GM18520 (cell line): ENCODE data around the gene PKP2.

ENCODE experiments used
- ATAC-seq: cut with Tn5 transposase; IDR thresholded peaks from one replicate; pipeline ENCODE4 v1.9.1; 2021; ENCODE audit not compliant: unreplicated experiment

The PKP2 gene

GRCh38 chr12:32896432-32897280 lies at the start of gene PKP2:
Gene PKP2, minus strand, starts transcription at chr12:32896777. Its CDS starts 46 bp downstream, at chr12:32896731.
- no peak for ATAC-seq

GRCh38 chr12:32944195-32944594 lies 47.6 kb upstream of the PKP2 start:
- ATAC-seq, result no peak

GRCh38 chr12:32939801-32940200 lies 43.2 kb upstream of the PKP2 start:
- no peak for ATAC-seq

- ATAC-seq, result no peak
These were observed 30.4 kb upstream of the PKP2 start for GRCh38 chr12:32926963-32927362.

GRCh38 chr12:32926356-32926755 lies 29.8 kb upstream of the PKP2 start:
- no peak for ATAC-seq

- ATAC-seq, result no peak
These were observed 26.1 kb upstream of the PKP2 start for GRCh38 chr12:32922546-32923297.

GRCh38 chr12:32921397-32921796 lies 24.8 kb upstream of the PKP2 start:
- ATAC-seq, result no peak

- ATAC-seq, result no peak
These were observed 24.0 kb upstream of the PKP2 start for GRCh38 chr12:32920506-32921085.

- no peak for ATAC-seq
These were observed 22.6 kb upstream of the PKP2 start for GRCh38 chr12:32918890-32919801.

GRCh38 chr12:32917094-32917611 lies 20.6 kb upstream of the PKP2 start:
- no peak for ATAC-seq

- no peak for ATAC-seq
These were observed 11.4 kb upstream of the PKP2 start for GRCh38 chr12:32907898-32908476.

GRCh38 chr12:32907166-32907565 lies 10.6 kb upstream of the PKP2 start:
- no peak for ATAC-seq

GRCh38 chr12:32906399-32907165 lies 10.0 kb upstream of the PKP2 start:
- ATAC-seq, result peak; percentile 98

- no peak for ATAC-seq
These were observed 7.2 kb upstream of the PKP2 start for GRCh38 chr12:32903763-32904162.

GRCh38 chr12:32903318-32903717 lies 6.7 kb upstream of the PKP2 start:
- ATAC-seq, result no peak

- ATAC-seq, result no peak
These were observed 5.9 kb upstream of the PKP2 start for GRCh38 chr12:32902287-32902997.

- ATAC-seq, result no peak
These were observed 5.0 kb upstream of the PKP2 start for GRCh38 chr12:32901553-32901952.

GRCh38 chr12:32897687-32898573 lies 1.4 kb upstream of the PKP2 start:
- no peak for ATAC-seq
